ENCODE measurements around the gene BMAL1. TPM values are rescaled to one million over a fixed set of nuclear protein-coding genes. Genes with fewer than 3 reads are reported as not detected.

Gene BMAL1
- total RNA-seq, 2 donors from 2014 or later, result 20.1 to 62.3 TPM

- H3K27ac Mint-ChIP-seq, result no peak overlapping the region
- no peaks in the 10 kb centered on the region for H3K9me3 Mint-ChIP-seq
- DNase-seq (ENCODE audit: low spot score in 2 of 2), result no peak
- no peak for ATAC-seq
- peaks cover 10 to 11% of the 10 kb centered on the region in 2 donors for H3K36me3 Mint-ChIP-seq
Measured at GRCh38 chr11:13283636-13284035, 6.0 kb downstream of the BMAL1 start.

- DNase-seq (ENCODE audit: low spot score in 2 of 2) (no peak), ATAC-seq (peak; percentile 4 to 34)
- Mint-ChIP-seq H3K9me3 (no peaks in the 10 kb centered on the region), H3K27ac (peak overlapping the region; percentile 47 to 75), H3K36me3 (peaks cover 5% of the 10 kb centered on the region in 2 donors)
Measured at GRCh38 chr11:13284776-13285588, 7.4 kb downstream of the BMAL1 start.

- no peak for ATAC-seq
- DNase-seq (ENCODE audit: low spot score in 2 of 2), result no peak
- Mint-ChIP-seq H3K27ac (peak overlapping the region in 1 of 2 donors; percentile 93), H3K36me3 (peaks cover 5 to 10% of the 10 kb centered on the region in 2 donors), H3K9me3 (no peaks in the 10 kb centered on the region)
Measured at GRCh38 chr11:13286279-13286821, 8.8 kb downstream of the BMAL1 start.

GRCh38 chr11:13287036-13287435 is 9.4 kb downstream of the BMAL1 start:
- peaks cover 5 to 10% of the 10 kb centered on the region in 2 donors for H3K36me3 Mint-ChIP-seq
- H3K27ac Mint-ChIP-seq, result peak overlapping the region in 1 of 2 donors; percentile 93
- ATAC-seq, result peak; percentile 89 to 94
- DNase-seq (ENCODE audit: low spot score in 2 of 2), result peak in 1 of 2 donors; percentile 35
- no peaks in the 10 kb centered on the region for H3K9me3 Mint-ChIP-seq

GRCh38 chr11:13287681-13288080 is 10.1 kb downstream of the BMAL1 start:
- no peaks in the 10 kb centered on the region for H3K9me3 Mint-ChIP-seq
- ATAC-seq (no peak), DNase-seq (ENCODE audit: low spot score in 2 of 2) (no peak)
- peak overlapping the region in 1 of 2 donors; percentile 93 for H3K27ac Mint-ChIP-seq
- peaks cover 5 to 10% of the 10 kb centered on the region in 2 donors for H3K36me3 Mint-ChIP-seq

- no peaks in the 10 kb centered on the region for H3K9me3 Mint-ChIP-seq
- DNase-seq (ENCODE audit: low spot score in 2 of 2) (no peak), ATAC-seq (peak; percentile 54 to 59)
- peaks cover 5 to 10% of the 10 kb centered on the region in 2 donors for H3K36me3 Mint-ChIP-seq
- peak overlapping the region; percentile 89 to 93 for H3K27ac Mint-ChIP-seq
Measured at GRCh38 chr11:13288375-13289029, 10.9 kb downstream of the BMAL1 start.

- Mint-ChIP-seq H3K36me3 (peaks cover 5 to 10% of the 10 kb centered on the region in 2 donors), H3K27ac (peak overlapping the region in 1 of 2 donors; percentile 93), H3K9me3 (no peaks in the 10 kb centered on the region)
- ATAC-seq (no peak), DNase-seq (ENCODE audit: low spot score in 2 of 2) (no peak)
Measured at GRCh38 chr11:13289081-13289480, 11.5 kb downstream of the BMAL1 start.

GRCh38 chr11:13290221-13290980 is 12.8 kb downstream of the BMAL1 start:
- no peak for DNase-seq (ENCODE audit: low spot score in 2 of 2)
- ATAC-seq, result no peak
- no peak overlapping the region for H3K27ac Mint-ChIP-seq

GRCh38 chr11:13291361-13291760 is 13.8 kb downstream of the BMAL1 start:
- Mint-ChIP-seq H3K27ac (no peak overlapping the region), H3K36me3 (peaks cover 0 to 10% of the 10 kb centered on the region in 2 donors)

More at GRCh38 chr11:13290221-13290980, 12.8 kb downstream of the BMAL1 start:
- H3K36me3 Mint-ChIP-seq, result peaks cover 0 to 10% of the 10 kb centered on the region in 2 donors
- no peaks in the 10 kb centered on the region for H3K9me3 Mint-ChIP-seq

GRCh38 chr11:13291800-13292199 is 14.2 kb downstream of the BMAL1 start:
- DNase-seq (ENCODE audit: low spot score in 2 of 2), result no peak
- ATAC-seq, result no peak
- Mint-ChIP-seq H3K27ac (no peak overlapping the region), H3K9me3 (no peaks in the 10 kb centered on the region), H3K36me3 (peaks cover 0 to 10% of the 10 kb centered on the region in 2 donors)

More at GRCh38 chr11:13291361-13291760, 13.8 kb downstream of the BMAL1 start:
- H3K9me3 Mint-ChIP-seq, result no peaks in the 10 kb centered on the region
- ATAC-seq (no peak), DNase-seq (ENCODE audit: low spot score in 2 of 2) (no peak)

GRCh38 chr11:13292970-13293369 is 15.4 kb downstream of the BMAL1 start:
- Mint-ChIP-seq H3K36me3 (peaks cover 0 to 4% of the 10 kb centered on the region in 2 donors), H3K9me3 (no peaks in the 10 kb centered on the region), H3K27ac (no peak overlapping the region)
- no peak for ATAC-seq
- DNase-seq (ENCODE audit: low spot score in 2 of 2), result no peak

- no peaks in the 10 kb centered on the region for H3K9me3 Mint-ChIP-seq
- no peak for ATAC-seq
- peaks cover 4 to 7% of the 10 kb centered on the region in 2 donors for H3K36me3 Mint-ChIP-seq
- no peak overlapping the region for H3K27ac Mint-ChIP-seq
- DNase-seq (ENCODE audit: low spot score in 2 of 2), result no peak
Measured at GRCh38 chr11:13294178-13294577, 16.6 kb downstream of the BMAL1 start.

- Mint-ChIP-seq H3K9me3 (no peaks in the 10 kb centered on the region), H3K36me3 (peaks cover 4 to 9% of the 10 kb centered on the region in 2 donors)
- DNase-seq (ENCODE audit: low spot score in 2 of 2), result no peak
Measured at GRCh38 chr11:13294771-13295579, 17.4 kb downstream of the BMAL1 start.

GRCh38 chr11:13297308-13297916 is 19.8 kb downstream of the BMAL1 start:
- no peak for DNase-seq (ENCODE audit: low spot score in 2 of 2)
- Mint-ChIP-seq H3K27ac (peak overlapping the region; percentile 24 to 63), H3K9me3 (no peaks in the 10 kb centered on the region), H3K36me3 (peaks cover 0 to 9% of the 10 kb centered on the region in 2 donors)
- no peak for ATAC-seq

More at GRCh38 chr11:13294771-13295579, 17.4 kb downstream of the BMAL1 start:
- peak overlapping the region in 1 of 2 donors; percentile 9 for H3K27ac Mint-ChIP-seq
- no peak for ATAC-seq

GRCh38 chr11:13297917-13298356 is 20.3 kb downstream of the BMAL1 start:
- DNase-seq (ENCODE audit: low spot score in 2 of 2) (no peak), ATAC-seq (peak; percentile 75 to 95)
- peaks cover 0 to 10% of the 10 kb centered on the region in 2 donors for H3K36me3 Mint-ChIP-seq
- H3K9me3 Mint-ChIP-seq, result no peaks in the 10 kb centered on the region
- H3K27ac Mint-ChIP-seq, result peak overlapping the region in 1 of 2 donors; percentile 24

Data from activated naive CD4-positive, alpha-beta T cell treated with anti-CD3 and anti-CD28 coated beads, Interleukin-2, amount 50 U/mL, for 72 hours (primary cell).